RWPE1 (cell line): ENCODE results near the gene TRPC4.

Source experiments
- CTCF ChIA-PET: fragments of 350-600 bp; sonication (Branson Sonifier 250); formaldehyde crosslinking; extraction: SDS; loops from one replicate; lab custom pipeline; 2021; lab: Yijun Ruan, JAX
- POLR2A ChIA-PET: fragments of 400-600 bp; formaldehyde crosslinking; extraction: SDS; loops from one replicate; lab custom pipeline; 2020; ENCODE audit warnings: antibody characterized with exemption; ENCODE audit not compliant: low non-redundant PET; lab: Yijun Ruan, JAX
- DNase-seq: peaks from one replicate; pipeline ENCODE4 v3.0.0; 2012; ENCODE audit warnings: low spot score
- H3K27ac ChIP-seq: fragments of 450-650 bp; 2 replicates; pipeline ENCODE4 v1.5.1; 2017
- CTCF ChIP-seq: fragments of 450-650 bp; conservative IDR thresholded peaks from 2 replicates; pipeline ENCODE4 v1.5.1; 2017; ENCODE audit warnings: low read depth, mild to moderate bottlenecking

Gene TRPC4

GRCh38 chr13:37690361-37690760 lies 179.2 kb downstream of the TRPC4 start:
- DNase-seq, result no peak
- ChIA-PET CTCF (interaction anchor here (0.7 kb wide), 1 partner anchor 13 kb away, joined by 3 read pairs; no protein-coding TSS in a partner anchor), POLR2A (no interaction called here)
- no peak for TF ChIP-seq CTCF
- H3K27ac ChIP-seq, result no peak overlapping the region

- no peak for TF ChIP-seq CTCF
- POLR2A ChIA-PET, result no interaction called here
- no peak overlapping the region for H3K27ac ChIP-seq
- DNase-seq, result no peak
- CTCF ChIA-PET, result no interaction called here
Observed at GRCh38 chr13:37686501-37686900, 183.1 kb downstream of the TRPC4 start.

- TF ChIP-seq CTCF, result no peak
- DNase-seq, result no peak
- no peak overlapping the region for H3K27ac ChIP-seq
- POLR2A ChIA-PET, result no interaction called here
- CTCF ChIA-PET, result no interaction called here
Observed at GRCh38 chr13:37685206-37685605, 184.4 kb downstream of the TRPC4 start.

- no peak for DNase-seq
- no peak overlapping the region for H3K27ac ChIP-seq
- ChIA-PET CTCF (interaction anchor here (0.6 to 0.7 kb wide), 2 partner anchors 188 to 770 kb away, joined by 3 read pairs; no protein-coding TSS in a partner anchor), POLR2A (no interaction called here)
- TF ChIP-seq CTCF, result no peak
Observed at GRCh38 chr13:37682496-37682895, 187.1 kb downstream of the TRPC4 start.

GRCh38 chr13:37681281-37682032 lies 188.1 kb downstream of the TRPC4 start:
- DNase-seq, result no peak
- no peak overlapping the region for H3K27ac ChIP-seq
- ChIA-PET POLR2A (interaction anchor here (0.5 kb wide), 1 partner anchor 936 kb away, joined by 3 read pairs; no protein-coding TSS in a partner anchor), CTCF (interaction anchor here (0.6 kb wide), 2 partner anchors 90 to 1179 kb away, joined by 3 to 4 read pairs; no protein-coding TSS in a partner anchor)
- no peak for TF ChIP-seq CTCF

- ChIA-PET CTCF (no interaction called here), POLR2A (no interaction called here)
- no peak for TF ChIP-seq CTCF
- no peak overlapping the region for H3K27ac ChIP-seq
- DNase-seq, result no peak
Observed at GRCh38 chr13:37680137-37680536, 189.4 kb downstream of the TRPC4 start.
